GM18511 (cell line): ENCODE measurements around the gene DLX4.

Experiments used
- ATAC-seq: cut with Tn5 transposase; IDR thresholded peaks from one replicate; pipeline ENCODE4 v1.9.1; 2021; ENCODE audit warnings: mild to moderate bottlenecking, moderate library complexity; ENCODE audit not compliant: unreplicated experiment

DLX4 gene, protein sequence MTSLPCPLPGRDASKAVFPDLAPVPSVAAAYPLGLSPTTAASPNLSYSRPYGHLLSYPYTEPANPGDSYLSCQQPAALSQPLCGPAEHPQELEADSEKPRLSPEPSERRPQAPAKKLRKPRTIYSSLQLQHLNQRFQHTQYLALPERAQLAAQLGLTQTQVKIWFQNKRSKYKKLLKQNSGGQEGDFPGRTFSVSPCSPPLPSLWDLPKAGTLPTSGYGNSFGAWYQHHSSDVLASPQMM

DNA sequence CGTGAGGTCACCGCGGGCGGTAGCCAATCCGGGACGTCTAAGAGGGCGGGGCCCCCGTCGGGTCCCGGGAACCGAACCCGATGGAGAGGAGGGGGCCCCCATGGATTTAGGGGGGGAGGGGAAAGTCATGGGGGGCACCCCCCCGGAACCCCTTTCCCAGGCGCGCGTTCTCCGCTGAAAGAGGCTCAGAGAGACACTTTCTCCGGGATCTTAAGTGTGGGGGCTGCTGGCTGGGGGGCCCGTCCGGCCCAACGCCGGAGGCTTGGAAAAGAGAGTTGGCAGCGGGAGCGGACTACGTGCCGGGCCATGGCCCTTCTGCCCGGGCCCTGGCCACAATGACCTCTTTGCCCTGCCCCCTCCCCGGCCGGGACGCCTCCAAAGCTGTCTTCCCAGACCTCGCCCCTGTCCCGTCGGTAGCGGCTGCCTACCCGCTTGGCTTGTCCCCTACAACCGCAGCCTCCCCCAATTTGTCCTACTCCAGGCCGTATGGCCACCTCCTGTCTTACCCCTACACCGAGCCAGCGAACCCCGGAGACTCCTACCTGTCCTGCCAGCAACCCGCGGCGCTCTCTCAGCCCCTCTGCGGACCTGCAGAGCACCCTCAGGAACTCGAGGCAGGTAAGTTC, at the start of gene DLX4:
Gene DLX4, plus strand, starts transcription at position 57 of the 626 bp plus-strand sequence. Its CDS starts 279 bp downstream, at position 336.
- ATAC-seq = no peak

DNA sequence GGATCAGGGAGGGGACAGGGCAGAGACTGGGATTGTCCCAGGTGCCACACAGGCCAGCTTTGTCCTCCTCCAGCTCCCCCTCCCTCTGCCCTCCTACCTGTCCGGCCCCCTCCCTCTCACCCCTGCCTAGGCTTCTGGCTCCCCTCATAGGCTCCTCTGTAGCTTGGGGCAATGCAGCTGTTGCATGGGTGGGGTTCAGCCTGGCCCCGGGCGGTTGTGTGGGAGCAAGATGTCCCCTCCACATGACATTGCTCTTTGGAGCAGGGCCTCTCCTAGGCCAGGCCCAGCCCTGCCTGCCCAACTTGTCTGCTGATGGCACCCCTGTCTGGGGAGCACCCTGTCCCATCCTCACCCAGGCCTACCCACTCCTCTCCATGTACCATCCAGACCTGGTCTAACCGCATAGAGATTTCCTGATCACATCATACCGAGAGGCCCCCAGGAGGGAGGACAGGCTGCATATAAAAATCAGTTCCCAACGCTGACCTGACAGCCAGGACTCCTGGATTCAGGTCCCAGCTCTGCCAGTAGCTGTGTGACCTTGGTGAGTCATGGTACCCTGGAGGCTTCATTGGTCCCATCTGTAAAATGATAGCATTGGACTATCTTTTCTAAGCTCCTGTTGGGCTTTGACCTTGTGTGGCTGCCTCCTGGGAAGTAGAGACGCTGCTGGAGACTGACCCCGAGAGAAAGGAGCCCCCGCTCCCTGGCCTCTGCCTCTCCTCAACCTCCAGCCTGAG, 48.8 kb upstream of the DLX4 start:
- ATAC-seq = no peak

DNA sequence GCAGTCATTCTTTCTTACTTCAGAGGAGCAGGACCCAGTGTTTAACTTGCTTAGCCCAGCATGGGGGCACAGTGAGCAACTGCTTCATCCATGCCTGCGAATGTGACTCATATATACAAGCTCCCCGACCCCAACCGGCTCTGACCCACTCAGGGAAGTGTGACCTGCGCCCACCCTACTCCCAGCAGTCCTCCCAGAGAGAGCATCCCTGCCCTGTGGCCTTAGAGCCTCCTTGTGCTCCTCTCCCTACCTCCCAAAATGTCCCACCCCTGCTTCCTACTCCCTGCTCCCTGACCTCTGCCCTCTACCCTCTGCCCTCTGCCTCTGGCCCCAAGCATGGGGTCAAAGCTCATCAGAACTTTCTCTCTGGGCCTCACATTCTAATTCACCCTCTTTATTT, 46.9 kb upstream of the DLX4 start:
- ATAC-seq = no peak

DNA sequence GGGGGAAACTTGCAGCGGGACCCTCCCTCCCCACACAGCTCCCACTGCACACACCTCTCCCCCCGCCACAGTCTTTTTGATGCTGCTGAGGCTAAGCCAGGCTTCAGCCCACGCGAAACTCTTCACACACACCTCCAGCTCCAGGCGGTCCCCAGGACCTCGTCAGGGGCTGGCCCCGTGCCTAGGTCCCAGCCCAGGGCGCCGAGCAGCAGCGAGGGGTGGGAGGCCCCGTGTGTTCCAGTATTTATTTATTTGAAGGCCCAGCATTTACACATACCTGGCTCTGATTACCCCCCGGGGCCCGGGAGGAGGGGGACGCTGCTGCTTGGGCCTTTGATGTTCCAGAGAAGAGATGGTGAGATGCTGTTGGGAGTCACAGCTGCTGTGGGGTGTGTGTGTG, 44.9 kb upstream of the DLX4 start:
- no peak for ATAC-seq

DNA sequence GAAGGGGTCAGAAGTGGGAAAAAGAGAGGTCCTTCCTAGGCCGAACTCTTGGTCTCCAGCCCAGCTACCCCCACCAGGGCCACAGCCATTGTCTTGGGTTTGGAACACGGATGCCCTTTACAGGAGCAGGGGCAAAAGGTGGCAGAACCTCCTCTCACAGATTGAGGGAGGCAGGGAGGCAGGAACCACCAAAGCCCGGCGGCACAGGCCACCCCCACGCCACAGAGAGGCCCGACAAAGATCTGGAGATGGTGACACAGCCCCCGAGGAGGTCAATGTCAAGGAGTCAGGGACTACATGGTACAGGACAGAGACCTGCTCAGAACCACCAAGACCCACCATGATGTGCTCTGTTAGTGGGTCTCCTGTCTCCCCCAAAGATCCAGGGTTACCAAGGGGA, 44.4 kb upstream of the DLX4 start:
- ATAC-seq = no peak

DNA sequence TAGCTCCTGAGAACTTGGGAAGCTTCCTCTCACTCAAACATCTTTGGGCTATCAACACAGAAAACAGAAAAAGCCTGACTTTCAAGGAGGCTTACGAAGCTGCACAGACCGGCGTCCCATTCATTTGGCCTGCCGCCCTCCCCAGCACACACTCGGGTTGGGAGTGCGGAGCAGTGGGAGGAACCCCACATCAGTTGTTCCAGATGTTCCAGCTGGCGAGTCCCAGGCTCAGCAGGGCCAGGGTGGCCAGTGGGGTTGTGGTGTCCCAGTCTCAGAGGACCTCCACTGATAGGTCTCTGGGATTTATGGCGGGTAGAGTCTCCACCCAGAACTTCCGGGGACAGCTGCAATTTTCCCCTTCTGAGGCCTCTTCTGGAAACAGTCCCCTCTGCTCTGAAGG, 43.1 kb upstream of the DLX4 start:
- no peak for ATAC-seq

DNA sequence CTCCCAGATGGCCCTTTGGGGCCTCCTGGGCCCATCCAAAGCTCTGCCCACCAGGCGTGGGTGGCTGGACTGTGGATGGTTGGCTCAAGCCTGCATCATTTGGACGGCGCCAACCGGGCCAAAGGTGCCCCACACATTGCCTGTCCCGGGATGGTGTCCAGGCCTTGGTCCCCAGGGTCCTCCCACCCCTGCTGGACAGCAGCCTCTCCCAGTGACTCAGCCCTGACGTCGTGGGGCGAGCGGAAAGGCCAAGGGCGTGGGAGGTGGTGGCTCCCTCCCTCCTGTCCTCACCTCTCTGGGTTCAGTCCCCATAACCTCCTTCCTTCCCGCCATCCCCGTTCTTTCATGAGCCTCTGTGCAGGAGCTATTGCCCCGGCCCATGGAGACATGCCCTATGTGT, 42.1 kb upstream of the DLX4 start:
- no peak for ATAC-seq

DNA sequence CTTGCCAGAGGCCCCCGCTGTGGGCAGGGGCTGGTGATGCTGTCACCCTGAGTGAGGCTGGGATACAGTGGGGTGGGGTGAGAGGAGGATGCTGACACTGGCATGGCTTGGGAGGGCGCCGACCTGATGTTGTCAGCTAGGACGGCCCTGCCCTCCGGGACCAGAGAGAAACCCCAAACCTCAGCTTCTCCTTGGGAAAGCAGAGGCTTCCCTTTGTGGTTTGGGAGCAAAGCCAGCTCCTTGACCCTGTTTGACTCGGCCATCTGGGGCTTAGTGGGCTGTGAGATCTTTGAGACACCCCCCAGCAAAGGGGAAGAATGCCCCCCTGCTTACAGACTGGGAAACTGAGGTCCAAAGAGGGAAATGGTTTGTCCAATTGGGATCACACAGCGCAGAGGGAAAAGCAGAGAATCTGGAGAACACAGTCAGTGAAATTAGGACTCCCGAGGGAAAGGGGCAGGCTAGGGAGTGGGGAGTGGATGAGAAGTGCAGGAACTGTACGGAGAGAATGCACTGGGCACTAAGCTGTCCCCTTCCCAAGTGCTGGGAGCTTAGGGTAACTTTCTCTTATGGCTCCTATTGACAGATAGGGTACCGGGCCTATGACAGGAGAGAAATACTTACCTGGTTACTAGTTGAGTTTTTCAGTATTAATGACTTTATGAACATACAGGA, 40.7 kb upstream of the DLX4 start:
- no peak for ATAC-seq

DNA sequence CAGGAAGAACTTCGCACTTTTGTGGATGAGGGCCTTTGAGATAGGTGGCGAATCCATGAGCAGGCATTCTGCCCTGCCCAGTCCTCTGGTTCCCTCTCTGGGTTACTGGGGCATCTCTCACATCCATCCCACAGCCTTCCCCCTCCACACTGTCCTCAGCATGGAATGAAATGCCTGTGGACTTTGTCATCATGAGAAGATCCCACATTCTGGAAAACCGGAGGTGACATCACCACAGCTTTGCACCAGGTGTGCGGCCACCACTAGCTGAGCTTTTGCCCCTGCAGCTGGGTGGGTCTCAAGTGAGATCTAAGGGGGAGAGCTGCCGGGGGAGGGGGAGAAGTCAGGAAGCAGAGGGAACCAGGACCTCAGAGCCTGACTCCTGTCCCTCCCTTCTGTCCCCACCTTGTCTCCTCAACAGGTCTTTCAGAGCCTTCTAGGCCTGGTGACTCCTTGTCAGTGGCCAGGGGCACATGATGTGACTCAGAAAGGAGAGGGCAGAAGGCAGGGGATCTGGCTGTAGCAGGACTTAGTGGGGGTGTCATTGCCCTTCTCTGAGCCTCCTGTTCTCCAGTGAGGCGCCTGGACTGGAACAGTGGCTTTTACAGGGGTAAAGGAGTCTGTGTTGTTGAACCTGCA, 40.0 kb upstream of the DLX4 start:
- ATAC-seq = no peak

DNA sequence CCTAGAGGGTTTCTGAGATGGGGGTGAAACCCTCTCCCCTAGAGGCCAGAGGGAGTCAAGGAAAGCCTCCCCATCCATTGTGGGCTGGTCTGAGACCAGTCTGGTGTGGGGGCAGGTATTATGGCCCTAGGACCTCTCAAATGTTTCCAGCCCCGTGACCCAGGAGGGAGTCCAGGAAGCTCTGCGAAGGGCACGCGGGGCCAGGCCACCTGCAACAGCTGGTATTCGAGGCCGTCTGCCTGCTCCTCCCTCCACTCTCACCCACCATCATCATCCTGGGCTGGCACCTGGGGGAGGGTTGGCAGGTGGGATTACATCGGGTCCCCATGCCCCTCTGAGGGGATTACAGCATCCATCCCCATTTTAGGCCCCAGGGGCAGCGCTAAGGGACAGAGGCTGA, 38.1 kb upstream of the DLX4 start:
- ATAC-seq = no peak

DNA sequence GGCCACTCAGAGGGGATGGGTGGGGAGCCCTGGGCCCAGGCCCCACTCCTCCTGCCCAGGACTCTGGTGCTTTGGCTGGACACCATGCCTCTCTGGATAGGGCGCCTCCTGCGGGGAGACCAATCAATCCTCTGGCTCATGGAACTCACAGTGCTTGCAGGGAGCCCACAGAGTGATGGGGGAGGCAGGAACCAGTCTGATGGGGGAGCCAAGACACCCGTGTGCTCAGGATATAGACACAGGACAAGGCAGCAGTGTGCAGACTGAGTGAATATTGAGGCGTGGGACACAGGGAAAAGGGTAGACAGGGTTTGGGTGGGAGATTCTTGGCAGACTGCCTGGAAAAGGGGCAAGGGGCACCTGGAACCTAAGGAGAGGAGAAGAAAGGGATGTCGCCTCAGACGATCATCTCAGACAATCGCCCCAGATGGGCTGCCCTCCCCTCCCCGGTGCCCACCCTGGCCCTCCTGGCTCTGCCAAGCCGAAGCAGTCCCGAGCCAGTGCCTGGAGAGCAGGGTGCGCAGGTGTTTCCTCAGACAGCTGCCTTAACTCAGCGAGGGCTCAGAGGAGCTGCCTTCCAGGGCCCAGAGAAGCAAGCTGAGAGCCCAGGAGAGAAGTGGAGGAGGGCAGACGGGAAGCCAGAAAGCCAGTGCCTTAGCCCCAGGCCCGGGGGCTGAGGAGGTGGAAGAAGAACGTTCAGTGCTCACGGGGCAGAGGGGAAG, 37.4 kb upstream of the DLX4 start:
- ATAC-seq = no peak

DNA sequence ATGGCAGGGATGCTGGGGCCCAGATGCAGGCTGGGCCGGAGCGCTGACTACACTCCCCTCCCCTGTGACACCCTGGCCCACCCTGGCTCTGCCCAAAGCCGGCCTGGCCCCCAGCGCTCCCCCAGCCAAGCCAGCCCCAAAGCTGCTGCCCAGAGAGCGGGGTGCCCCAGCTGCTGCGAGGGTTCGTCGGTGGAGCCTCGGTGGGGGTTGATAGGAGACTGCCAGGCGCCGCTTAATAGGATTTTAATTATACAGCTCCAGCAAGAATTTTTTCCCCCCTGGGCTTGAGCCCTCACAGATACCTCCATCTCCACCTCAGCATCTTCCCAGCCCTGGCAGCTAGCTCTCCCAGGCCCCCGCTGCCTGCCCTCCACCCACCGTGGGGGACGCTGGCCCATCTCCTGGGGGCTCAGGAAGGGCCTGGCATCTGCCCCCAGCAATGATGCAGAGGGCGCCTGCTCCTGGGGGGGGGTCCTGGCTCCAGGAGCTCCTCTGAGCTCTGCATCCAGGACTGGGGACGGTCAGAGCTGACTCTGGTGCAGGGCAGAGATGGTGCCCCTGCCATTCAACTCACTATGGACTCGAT, 36.8 kb upstream of the DLX4 start:
- no peak for ATAC-seq

DNA sequence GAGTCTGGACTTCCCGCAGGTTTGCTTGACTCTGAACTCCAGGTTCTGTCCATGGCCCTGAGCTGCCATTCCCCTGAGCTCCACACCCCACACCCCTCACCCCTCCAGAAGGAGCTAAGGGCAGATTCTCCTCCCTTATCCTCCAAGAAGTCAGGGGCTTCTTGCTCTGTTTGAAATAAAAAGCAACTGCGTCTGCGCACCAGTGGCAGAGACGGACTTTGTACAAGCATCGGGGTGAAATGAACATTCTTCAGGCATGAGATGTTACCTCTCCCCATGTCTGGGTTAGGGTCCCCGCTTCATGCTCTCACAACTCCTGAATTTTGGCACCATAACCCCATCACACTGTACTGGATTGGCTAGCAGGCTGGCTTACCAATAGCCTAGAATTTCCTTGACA, 36.1 kb upstream of the DLX4 start:
- ATAC-seq = no peak

DNA sequence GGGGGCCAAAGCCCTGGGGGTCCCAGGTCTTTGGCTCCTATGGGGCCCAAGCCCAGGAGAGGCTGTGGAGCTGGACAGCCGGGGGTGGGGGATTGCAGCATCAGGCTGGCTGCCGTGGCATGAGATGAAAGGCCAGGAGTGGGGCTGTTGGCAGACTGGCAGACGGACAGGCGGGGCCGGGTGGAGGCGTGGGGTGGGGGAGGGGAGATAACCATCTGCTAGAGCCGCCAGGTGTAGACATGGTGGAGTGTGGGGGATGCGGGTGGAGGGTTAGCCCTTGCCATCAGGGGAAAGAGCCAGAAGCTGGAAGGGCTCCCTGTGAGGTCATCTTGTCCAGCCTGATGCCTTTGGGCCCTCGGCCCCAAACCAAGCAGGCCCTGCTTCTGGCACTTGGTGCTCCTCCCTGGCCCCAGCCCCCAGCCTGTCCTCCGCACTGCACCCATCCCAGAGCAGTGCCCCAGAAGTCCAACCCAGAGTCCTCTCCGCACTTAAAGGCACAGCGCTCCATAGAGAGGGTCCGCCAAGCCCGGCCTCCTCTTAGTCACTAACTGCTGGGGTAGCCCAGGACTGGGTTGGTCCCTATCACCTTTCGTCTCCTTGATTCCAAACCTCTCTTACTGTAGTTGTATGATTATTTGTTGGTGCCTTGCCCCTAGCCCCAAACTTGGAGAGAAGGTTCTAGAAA, 33.3 kb upstream of the DLX4 start:
- no peak for ATAC-seq

DNA sequence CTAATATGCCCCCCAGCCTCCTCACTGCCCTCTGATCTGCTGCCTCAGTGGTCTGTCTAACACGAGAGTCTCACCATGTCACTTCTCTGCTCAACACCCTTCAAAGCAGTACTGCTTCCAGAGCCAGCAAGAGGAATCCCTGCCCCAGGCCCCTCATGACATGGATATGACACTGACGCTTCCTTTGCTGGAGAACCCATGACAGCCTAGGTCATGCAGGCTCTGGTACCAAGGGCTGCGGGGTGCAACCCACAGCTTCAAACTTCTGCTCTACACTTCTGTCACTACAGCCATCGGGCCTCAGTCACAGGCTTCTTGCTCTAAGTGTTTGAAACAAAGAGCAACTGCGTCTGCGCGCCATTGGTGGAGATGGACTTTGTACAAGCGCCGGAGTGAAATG, 32.6 kb upstream of the DLX4 start:
- ATAC-seq = no peak

DNA sequence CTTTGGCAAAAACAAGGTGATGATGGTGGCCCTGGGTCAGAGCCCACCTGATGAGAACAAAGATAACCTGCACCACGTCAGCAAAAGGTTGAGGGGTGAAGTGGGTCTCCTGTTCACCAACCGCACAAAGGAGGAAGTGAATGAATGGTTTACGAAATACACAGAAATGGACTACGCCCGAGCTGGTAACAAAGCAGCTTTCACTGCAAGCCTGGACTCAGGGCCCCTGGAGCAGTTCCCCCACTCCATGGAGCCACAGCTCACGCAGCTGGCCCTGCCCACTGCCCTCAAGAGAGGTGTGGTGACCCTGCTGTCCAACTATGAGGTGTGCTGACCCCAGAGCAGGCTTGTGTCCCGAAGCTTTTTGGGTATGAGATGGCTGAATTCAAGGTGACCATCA, 29.7 kb upstream of the DLX4 start:
- no peak for ATAC-seq

DNA sequence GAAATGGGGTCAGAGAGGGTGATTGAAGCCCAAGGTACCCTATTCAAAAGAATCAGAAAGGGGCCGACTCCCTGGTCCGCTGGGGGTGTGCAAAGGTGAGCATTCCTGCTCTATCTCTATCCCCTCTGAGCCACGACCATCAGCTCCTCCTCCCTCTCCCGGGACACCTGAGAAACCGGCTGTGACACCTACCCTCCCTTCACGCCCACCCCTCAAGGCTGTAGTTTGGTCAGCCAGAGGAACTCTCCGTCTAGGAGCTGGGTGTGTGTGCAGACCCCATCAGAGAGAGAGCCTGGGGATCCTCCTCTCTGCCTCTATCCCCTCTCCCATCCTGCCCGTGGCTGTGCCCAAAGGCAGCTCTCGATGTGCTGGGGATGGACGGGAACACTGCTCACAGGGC, 27.6 kb upstream of the DLX4 start:
- no peak for ATAC-seq

DNA sequence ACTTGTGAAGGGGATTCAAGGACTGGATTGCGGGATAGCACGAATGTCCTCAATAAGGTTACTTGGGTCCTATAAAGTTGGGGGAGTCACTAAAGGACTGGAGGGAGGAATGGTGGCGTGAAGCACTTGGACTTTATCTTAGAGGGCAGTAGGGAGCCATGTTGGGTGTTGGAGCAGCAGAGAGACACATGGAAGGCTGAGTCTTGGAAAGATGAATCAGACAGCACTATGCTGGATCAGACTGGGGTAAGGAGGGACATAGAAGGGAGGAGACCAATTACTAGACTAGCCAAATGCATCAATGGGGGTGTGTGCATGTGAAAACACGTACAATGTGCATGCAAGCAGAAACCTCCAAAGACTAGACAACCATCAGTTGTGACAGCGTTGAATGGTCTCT, 26.0 kb upstream of the DLX4 start:
- ATAC-seq = no peak

DNA sequence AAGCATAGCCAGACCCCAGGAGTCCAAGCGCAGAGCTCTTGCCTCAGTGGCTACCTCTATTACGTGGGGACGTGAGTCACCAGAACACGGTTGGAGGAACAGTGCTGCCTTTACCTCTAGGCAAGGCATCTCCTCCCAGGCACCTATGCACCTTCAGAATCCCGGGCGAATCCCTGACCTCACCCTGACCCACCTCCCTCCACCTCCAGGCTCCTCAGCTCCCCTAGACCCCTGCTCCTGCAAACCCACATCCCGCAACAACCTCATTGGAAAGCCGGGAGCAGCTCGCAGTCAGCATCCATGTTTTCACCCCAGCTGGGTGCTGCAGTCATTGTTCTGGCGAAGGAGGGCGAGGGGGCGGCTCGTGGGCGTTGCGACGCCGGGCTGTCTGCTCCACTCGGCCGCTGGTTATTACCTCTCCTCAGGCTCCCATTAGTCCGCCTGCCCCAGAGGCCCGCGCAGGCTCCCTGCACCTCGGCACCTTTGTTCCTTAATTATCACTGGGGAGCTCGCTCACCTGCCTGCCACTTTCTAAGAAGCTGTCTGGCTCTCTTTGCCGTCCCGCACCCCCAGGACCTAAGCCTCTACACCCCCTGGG, 24.6 kb upstream of the DLX4 start:
- no peak for ATAC-seq
